K562 (cell line): ENCODE data around the gene HSF5. TPM values are rescaled to one million over a fixed set of nuclear protein-coding genes. Genes with fewer than 3 reads are reported as not detected.

Source experiments
- ATAC-seq: fragments of 200-7000 bp; cut with Tn5 transposase; 3 replicates; pipeline ENCODE4 v1.9.1; 2020; ENCODE audit warnings: moderate library complexity
- BruUV-seq: library from RNA; stranded (reverse); fragments of 400-500 nt; replicated peaks from 2 replicates; lab custom pipeline; 2021; lab: Mats Ljungman, UMichigan
- CTCF ChIA-PET: fragments of 300-600 bp; formaldehyde crosslinking; extraction: SDS; loops from one replicate; lab custom pipeline; 2021; ENCODE audit warnings: low intra/inter-chr PET ratio; lab: Yijun Ruan, JAX
- POLR2A ChIA-PET: fragments of 300-600, 350-650 bp; sonication (Branson Sonifier 250); formaldehyde crosslinking; extraction: SDS; loops from one replicate; lab custom pipeline; 2021; ENCODE audit warnings: antibody characterized with exemption, inconsistent platforms; lab: Yijun Ruan, JAX
- DNase-seq, 4 experiments: peaks; one replicate each; pipeline versions ENCODE4 v3.0.0 to v3.0.0-alpha.2; 2011 to 2018; ENCODE audit warnings: low spot score in 3 of 4, mixed read lengths in 3 of 4; ENCODE audit errors: extremely low read depth in 1 of 4
- FAIRE-seq: peaks from 2 replicates; lab custom pipeline; 2011; peaks lifted over from hg19 to GRCh38; lab: Jason Lieb, UNC
- H2AFZ ChIP-seq: 2 replicates; pipeline ENCODE4 v1.6.0; 2011; ENCODE audit warnings: low read depth, low read length, control low read depth, inconsistent platforms
- H3K27ac ChIP-seq: fragments of 200-600 bp; 3 replicates; pipeline ENCODE4 v1.8.0; 2011; ENCODE audit warnings: low read depth, mild to moderate bottlenecking, control low read depth, inconsistent platforms, low read length, moderate library complexity, mixed read lengths; ENCODE audit errors: extremely low read depth
- H3K27me3 ChIP-seq, 2 experiments: fragments of 300-600 bp in 1 of 2; 2 replicates in 1 of 2; 3 replicates in 1 of 2; pipeline versions ENCODE4 v1.6.0 to v1.8.0; 2011; ENCODE audit warnings: inconsistent platforms in 2 of 2, low read length in 2 of 2, mild to moderate bottlenecking in 1 of 2, mixed read lengths in 1 of 2, moderate library complexity in 1 of 2; ENCODE audit not compliant: control insufficient read depth in 2 of 2, insufficient read depth in 2 of 2
- H3K36me3 ChIP-seq: fragments of 300-600 bp; 3 replicates; pipeline ENCODE4 v1.8.0; 2011; ENCODE audit warnings: mild to moderate bottlenecking, low read length, inconsistent platforms; ENCODE audit not compliant: control insufficient read depth, insufficient read depth
- H3K4me1 ChIP-seq, 2 experiments: fragments of 200-600 bp in 1 of 2; replicated peaks in 1 of 2; 2 replicates in 1 of 2; 3 replicates in 1 of 2; pipeline versions ENCODE4 v1.5.1 to v1.8.0; 2011; ENCODE audit warnings: inconsistent platforms in 2 of 2, low read length in 2 of 2, mild to moderate bottlenecking in 1 of 2, mixed read lengths in 1 of 2, moderate library complexity in 1 of 2; ENCODE audit not compliant: control insufficient read depth in 2 of 2, insufficient read depth in 2 of 2
- H3K4me2 ChIP-seq: 2 replicates; pipeline ENCODE4 v1.6.1; 2011; ENCODE audit warnings: low read length, control low read depth, inconsistent platforms, mixed read lengths; ENCODE audit not compliant: insufficient read depth
- H3K4me3 ChIP-seq: fragments of 200-600 bp; sonication (generic), shearing (Covaris generic); 2 replicates; pipeline ENCODE4 v1.5.1; 2016; ENCODE audit warnings: control low read depth, inconsistent platforms
- H3K79me2 ChIP-seq: fragments of 200-600 bp; 3 replicates; pipeline ENCODE4 v1.8.0; 2011; ENCODE audit warnings: low read length, inconsistent platforms; ENCODE audit not compliant: control insufficient read depth, insufficient read depth
- H3K9ac ChIP-seq, 2 experiments: 2 replicates each; pipeline versions ENCODE4 v1.6.0 to v1.6.1; 2011; ENCODE audit warnings: low read depth in 2 of 2, low read length in 2 of 2, control low read depth in 1 of 2, inconsistent platforms in 1 of 2, mild to moderate bottlenecking in 1 of 2, mixed read lengths in 1 of 2; ENCODE audit not compliant: insufficient read depth in 1 of 2
- H3K9me1 ChIP-seq: one replicate; pipeline ENCODE4 v1.6.0; 2011; ENCODE audit warnings: inconsistent platforms, mild to moderate bottlenecking, low read length, moderate library complexity; ENCODE audit not compliant: control insufficient read depth, insufficient read depth
- H3K9me3 ChIP-seq: replicated peaks from 2 replicates; pipeline ENCODE4 v1.5.1; 2011; ENCODE audit warnings: low read depth, low read length, inconsistent platforms; ENCODE audit not compliant: control insufficient read depth, insufficient read depth
- H4K20me1 ChIP-seq: replicated peaks from 2 replicates; pipeline ENCODE4 v1.6.1; 2011; ENCODE audit warnings: low read length, inconsistent platforms, mixed read lengths; ENCODE audit not compliant: control insufficient read depth, insufficient read depth
- CHD7 ChIP-seq: fragments of 200-600 bp; sonication (generic); IDR thresholded peaks from one replicate; pipeline ENCODE4 v1.6.1; 2012; ENCODE audit warnings: mild to moderate bottlenecking, low read depth, low read length, inconsistent platforms
- CXXC5 ChIP-seq: fragments of 250-450 bp; sonication (Bioruptor Pico); IDR thresholded peaks from 2 replicates; pipeline ENCODE4 v1.8.0; 2022; ENCODE audit warnings: inconsistent platforms, mild to moderate bottlenecking, moderate library complexity
- MCM2 ChIP-seq: fragments of 450-650 bp; IDR thresholded peaks from 2 replicates; pipeline ENCODE4 v1.6.1; 2017; ENCODE audit warnings: low read depth, mild to moderate bottlenecking
- RFX1 ChIP-seq: fragments of 450-650 bp; IDR thresholded peaks from 2 replicates; pipeline ENCODE4 v1.6.1; 2016; ENCODE audit warnings: mild to moderate bottlenecking, moderate library complexity
- SAFB ChIP-seq: fragments of 200-400 bp; formaldehyde crosslinking; IDR thresholded peaks from 2 replicates; pipeline ENCODE4 v1.6.1; 2017; ENCODE audit warnings: low read depth, low read length, borderline replicate concordance
- TEAD4 ChIP-seq, 2 experiments: sonication (generic) in 1 of 2; formaldehyde crosslinking in 1 of 2; IDR thresholded peaks; 2 replicates each; pipeline versions ENCODE4 v1.6.1 to v1.8.0; 2012 to 2022; ENCODE audit warnings: borderline replicate concordance in 1 of 2, inconsistent platforms in 1 of 2, low read length in 1 of 2, mild to moderate bottlenecking in 1 of 2, missing genetic modification reagents in 1 of 2
- ZNF639 ChIP-seq, 2 experiments: fragments of 200-800 bp in 1 of 2; sonication (Bioruptor generic) in 1 of 2; sonication (generic) in 1 of 2; formaldehyde crosslinking in 1 of 2; IDR thresholded peaks in 1 of 2; conservative IDR thresholded peaks in 1 of 2; 2 replicates each; pipeline versions ENCODE4 v1.5.0 to v1.6.1; 2016 to 2020; ENCODE audit warnings: missing compliant biosample characterization in 1 of 2, missing genetic modification characterization in 1 of 2, missing genetic modification reagents in 1 of 2
- WGBS: fragments of 100-300 bp; shearing (Covaris generic); methylation state at CpG from one replicate; pipeline ENCODE4 v1.1.6; 2016; ENCODE audit warnings: low coverage, mixed read lengths; ENCODE audit not compliant: insufficient coverage; ENCODE audit errors: missing lambda C conversion rate; 5-methylcytosine and 5-hydroxymethylcytosine counted together
- in situ Hi-C: fragments of 300-500 bp; cut with MboI; formaldehyde crosslinking; loops from 4 replicates; pipeline ENCODE4 v1.15.0; 2018; ENCODE audit warnings: inconsistent platforms, mixed read lengths
- intact Hi-C: fragments of 100-400 bp; cut with micrococcal nuclease; formaldehyde crosslinking; loops from 2 replicates; pipeline ENCODE4 v1.14.2; 2022
- polyA plus RNA-seq, 8 experiments: library from polyadenylated mRNA; depleted of rRNA in 4 of 8; stranded (reverse) in 5 of 8; unstranded in 3 of 8; fragments of >200 nt; fragmentation: Nextera tagmentation in 2 of 8; fragmentation: Illumina TruSeq in 1 of 8; extraction: Ambion mirVana in 2 of 8; extraction: Trizol in 1 of 8; gene quantifications; 2 replicates each; pipeline versions ENCODE4 v1.2.1 to v1.2.3, GENCODE V29; 2011 to 2014; ENCODE audit warnings: inconsistent platforms in 1 of 8, missing spikeins in 1 of 8
- total RNA-seq, 7 experiments: library from RNA; depleted of rRNA in 6 of 7; stranded (reverse); fragments of >200 nt in 6 of 7; fragmentation: Illumina TruSeq in 2 of 7; extraction: Trizol in 2 of 7; gene quantifications; 2 replicates each; pipeline versions ENCODE4 v1.2.1 to v1.2.3, GENCODE V29; 2011 to 2021; ENCODE audit warnings: low replicate concordance in 1 of 7

HSF5 gene
- total and polyA plus RNA-seq, 9 of the 15 experiments (the other 6 are each of a cell fraction or from before 2014, with no cell fraction given): 0.04 TPM; not detected in 8

GRCh38 chr17:58515286-58515685 is 27.1 kb upstream of the HSF5 start:
- H3K9me1 ChIP-seq: no peaks in the 10 kb centered on the region
- H2AFZ ChIP-seq: no peak overlapping the region
- H3K27me3 ChIP-seq: no peaks in the 10 kb centered on the region
- BruUV-seq: no TSS peak
- FAIRE-seq: no peak
- H3K36me3 ChIP-seq: peaks cover 39% of the 10 kb centered on the region
- no peaks in the 10 kb centered on the region for H4K20me1 ChIP-seq
- intact Hi-C loops: loop anchor here (5.0 kb wide), 1 partner anchor 62 kb away; no protein-coding TSS in a partner anchor
- no peak overlapping the region for H3K27ac ChIP-seq
- no peak for ATAC-seq
- ChIA-PET CTCF (no interaction called here), POLR2A (interaction anchor here (0.7 to 2.9 kb wide), 12 partner anchors 10 to 273 kb away, joined by 3 to 35 read pairs (median 4); no protein-coding TSS in a partner anchor)
- no peak overlapping the region; a peak in 1 of 4 replicates for H3K9ac ChIP-seq
- H3K4me1 ChIP-seq: peaks cover 29 to 31% of the 10 kb centered on the region in 2 experiments
- WGBS: 48% methylated on average over 2 of the region's 2 CpGs
- no peak overlapping the region for H3K4me3 ChIP-seq
- DNase-seq: no peak
- peaks cover 27% of the 10 kb centered on the region for H3K79me2 ChIP-seq
- H3K4me2 ChIP-seq: no peak overlapping the region
- H3K9me3 ChIP-seq: no peaks in the 10 kb centered on the region
- in situ Hi-C loops: no loop called here
- TF ChIP-seq CXXC5 (CRISPR knock-in tag): no peak
- no peak for TF ChIP-seq TEAD4 (IDR thresholded peaks at IDR 0.05; ENCODE audit: low read length)
- no peak for TF ChIP-seq TEAD4 (CRISPR knock-in tag; IDR thresholded peaks at IDR 0.05; ENCODE audit: borderline replicate concordance)
- no peak for TF ChIP-seq CHD7
- no peak for TF ChIP-seq SAFB
- TF ChIP-seq RFX1: no peak
- no peak for TF ChIP-seq MCM2
- TF ChIP-seq ZNF639 (CRISPR knock-in tag; conservative IDR thresholded peaks at IDR 0.05 in 1 of 2, IDR thresholded peaks at IDR 0.05 in 1 of 2): no peak
